SW480 (cell line): Measurements from ENCODE around the gene ARHGEF3.

ENCODE experiments used
- DNase-seq: peaks from one replicate; pipeline ENCODE4 v3.0.0-alpha.2; 2016; ENCODE audit warnings: low spot score

Gene ARHGEF3, protein sequence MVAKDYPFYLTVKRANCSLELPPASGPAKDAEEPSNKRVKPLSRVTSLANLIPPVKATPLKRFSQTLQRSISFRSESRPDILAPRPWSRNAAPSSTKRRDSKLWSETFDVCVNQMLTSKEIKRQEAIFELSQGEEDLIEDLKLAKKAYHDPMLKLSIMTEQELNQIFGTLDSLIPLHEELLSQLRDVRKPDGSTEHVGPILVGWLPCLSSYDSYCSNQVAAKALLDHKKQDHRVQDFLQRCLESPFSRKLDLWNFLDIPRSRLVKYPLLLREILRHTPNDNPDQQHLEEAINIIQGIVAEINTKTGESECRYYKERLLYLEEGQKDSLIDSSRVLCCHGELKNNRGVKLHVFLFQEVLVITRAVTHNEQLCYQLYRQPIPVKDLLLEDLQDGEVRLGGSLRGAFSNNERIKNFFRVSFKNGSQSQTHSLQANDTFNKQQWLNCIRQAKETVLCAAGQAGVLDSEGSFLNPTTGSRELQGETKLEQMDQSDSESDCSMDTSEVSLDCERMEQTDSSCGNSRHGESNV

DNA sequence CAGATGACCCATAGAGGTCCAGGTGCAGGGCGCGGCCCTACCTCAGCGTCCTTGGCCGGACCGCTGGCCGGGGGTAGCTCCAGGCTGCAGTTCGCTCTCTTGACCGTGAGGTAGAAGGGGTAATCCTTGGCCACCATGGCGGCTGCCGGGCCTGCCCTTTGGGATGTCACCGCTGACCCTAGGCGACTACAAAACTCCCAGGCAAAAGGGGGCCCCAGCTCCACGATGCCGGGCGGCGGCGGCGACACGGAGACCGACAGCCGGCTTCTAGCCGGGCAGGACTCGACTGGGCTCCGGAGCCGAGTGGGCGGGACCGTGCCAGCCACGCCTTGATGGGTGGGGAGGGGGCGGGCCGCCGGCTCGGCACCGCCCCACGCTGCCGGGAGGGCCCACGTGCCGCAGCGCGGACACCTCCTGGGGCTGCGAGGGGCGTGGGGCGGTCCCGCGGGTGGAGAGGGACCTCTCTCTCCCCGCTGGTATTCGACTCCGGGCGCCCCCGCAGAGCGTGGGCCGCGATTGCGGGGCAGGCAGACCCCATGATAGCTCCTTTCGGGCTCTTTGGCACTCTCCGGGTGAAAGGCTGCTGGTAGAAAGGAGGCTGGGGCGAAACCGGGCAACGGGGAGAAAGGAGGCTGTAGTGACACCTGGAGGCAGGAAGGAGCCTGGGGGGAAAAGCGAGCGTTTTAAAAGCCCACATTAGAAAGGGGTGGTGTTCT, at the start of gene ARHGEF3:
Gene ARHGEF3 (minus strand): TSS at position 288 of the 716 bp plus-strand sequence. CDS start 151 bp downstream, at position 137.
- peak; percentile 79 for DNase-seq

DNA sequence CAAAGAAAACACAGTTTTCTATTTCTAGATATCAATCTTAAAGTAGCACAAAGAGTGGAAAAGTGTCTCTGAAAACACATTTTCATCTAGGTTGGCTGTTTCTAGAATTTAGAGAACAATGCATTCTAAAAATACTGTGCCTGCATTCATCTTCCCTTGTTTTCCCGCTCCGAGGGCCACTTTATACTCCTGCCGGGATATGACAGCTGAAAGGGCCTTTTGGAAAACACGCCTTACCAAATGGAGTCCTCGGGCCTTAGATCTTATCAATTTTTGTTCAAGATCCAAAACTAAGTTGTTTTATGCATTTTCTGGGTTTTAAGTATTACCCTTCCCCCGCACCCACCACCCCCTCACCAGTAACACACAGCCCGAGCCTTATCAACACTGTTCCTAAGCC, 47.9 kb upstream of the ARHGEF3 start:
- no peak for DNase-seq

DNA sequence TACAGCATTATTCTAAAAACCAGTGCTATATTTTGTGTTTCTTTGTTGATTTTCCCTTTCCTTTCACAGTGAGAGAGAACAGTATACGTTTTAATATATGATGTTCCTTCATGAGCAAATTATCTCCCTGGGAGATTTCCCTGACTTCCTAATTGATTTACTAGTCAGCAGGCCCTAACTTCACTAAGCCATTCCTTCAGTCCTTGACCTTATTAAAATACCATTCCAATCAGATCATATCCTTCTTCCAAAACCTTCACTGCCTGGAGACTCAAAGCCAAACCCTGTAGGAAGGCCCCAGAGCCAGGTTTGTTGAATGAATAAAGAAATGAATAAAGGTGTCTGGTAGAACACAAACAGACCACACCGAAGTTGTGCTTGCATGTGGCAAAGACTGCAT, 43.8 kb upstream of the ARHGEF3 start:
- DNase-seq, result no peak

DNA sequence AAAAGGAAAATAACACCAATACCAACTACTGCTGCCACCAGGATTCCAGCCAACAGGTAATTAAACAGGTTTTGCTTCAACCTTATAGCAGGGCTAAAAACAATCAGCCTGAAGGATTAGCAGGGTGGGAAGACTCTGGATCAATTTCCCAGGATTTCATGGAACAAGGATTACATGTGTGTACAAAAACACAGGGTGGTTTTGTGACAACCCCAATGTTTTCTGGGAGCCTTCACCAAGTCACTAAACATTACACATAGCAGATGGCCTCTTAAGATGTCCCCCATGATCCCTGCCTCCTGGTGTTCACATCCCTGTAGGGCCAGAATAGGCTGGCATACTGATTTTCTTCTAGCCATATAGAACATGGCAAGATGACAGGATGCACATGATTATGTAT, 42.8 kb upstream of the ARHGEF3 start:
- DNase-seq, result no peak

DNA sequence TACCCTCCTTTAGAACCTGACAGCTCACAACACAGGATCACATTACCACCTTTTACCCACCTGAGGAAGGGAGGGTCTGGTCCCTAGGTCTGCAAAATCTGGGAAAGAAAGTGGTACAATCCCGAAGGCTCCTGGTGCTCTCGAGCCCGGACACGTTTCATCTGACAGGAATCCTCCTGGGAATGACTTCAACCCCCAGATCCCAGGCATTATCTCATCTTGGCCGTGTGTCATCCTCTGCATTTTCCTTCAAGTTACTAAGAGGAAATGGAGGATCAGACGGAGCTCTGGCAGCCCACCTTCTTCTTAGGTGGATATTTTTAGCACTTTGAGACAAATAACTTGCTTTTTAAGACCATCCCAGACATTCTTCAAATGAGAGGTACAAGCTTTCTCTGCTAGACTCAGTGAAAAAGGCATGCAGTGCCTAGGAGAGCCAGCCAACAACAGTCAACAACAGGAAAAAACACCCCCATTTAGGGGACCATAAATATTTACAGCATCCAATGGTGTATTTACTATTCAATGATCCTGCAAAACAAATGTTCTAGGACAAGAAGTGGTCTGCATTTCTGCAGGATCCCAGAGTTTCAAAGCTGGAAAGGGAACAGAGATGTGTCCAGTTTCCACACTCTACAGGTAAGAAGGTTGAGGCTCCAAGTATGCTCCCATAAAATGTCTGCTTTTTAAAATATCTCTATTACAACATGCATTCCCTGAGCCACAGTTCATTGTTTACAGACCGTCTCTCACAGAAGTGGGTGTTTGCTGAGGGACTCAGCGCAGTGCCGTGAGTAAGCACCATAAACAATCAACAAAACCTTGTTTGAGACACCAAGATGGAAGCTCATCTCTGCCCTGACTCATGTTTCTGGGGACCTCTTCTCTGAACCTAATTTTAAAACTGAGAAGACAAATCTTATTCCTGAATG, 38.3 kb upstream of the ARHGEF3 start:
- DNase-seq, result no peak

DNA sequence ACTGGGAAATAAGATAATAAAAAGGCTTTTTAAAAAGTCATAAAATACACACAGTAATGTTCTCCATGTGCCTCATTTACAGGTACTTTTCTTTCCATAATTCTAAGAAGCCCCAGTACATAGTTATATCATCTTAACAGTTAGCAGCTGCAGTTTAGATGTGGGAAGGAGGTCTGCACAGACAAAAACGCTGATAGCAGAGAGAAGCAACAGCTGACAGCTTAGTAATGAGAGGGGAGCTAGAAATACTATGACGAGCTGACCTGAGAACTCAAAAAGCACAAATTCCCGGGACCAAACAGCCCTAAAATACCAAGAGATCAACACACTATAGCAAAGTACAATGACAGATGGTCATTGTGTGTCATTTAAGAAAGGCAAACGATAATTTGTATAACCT, 36.7 kb upstream of the ARHGEF3 start:
- DNase-seq, result no peak

DNA sequence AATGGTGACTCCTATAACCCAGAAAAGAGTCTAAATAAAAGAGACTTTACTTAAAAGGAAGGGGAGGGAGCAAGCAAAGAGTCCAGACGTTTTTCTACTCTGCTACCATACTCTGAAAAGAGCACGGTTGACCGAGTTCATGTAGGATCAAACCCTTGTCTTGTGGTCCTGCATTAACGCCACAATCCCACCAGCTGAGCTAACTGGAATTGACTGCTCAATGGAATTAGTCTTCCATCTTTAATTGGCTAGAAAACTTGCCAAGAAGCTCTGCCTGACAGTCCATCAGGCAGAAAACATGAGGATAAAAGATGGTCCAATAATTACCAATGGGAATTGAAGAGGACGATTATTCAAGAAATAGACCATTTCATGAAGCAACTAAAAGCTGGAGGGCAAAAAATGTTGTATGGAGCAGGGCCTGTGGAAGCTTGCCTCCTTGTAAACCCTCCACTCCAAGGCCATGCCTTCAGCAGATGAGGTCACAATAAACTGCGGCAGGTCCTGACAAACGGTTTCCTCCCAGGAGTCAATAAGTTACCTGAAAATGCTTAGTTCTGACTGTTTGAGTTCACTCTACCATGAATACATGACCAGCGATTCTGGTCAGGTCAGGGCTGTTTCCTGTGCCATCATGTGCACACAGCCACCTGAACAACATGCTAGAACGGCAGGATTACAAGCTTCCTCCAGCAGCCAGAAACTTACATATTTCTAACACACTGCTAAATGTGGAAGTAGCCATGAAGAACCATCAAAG, 35.6 kb upstream of the ARHGEF3 start:
- DNase-seq, result no peak

DNA sequence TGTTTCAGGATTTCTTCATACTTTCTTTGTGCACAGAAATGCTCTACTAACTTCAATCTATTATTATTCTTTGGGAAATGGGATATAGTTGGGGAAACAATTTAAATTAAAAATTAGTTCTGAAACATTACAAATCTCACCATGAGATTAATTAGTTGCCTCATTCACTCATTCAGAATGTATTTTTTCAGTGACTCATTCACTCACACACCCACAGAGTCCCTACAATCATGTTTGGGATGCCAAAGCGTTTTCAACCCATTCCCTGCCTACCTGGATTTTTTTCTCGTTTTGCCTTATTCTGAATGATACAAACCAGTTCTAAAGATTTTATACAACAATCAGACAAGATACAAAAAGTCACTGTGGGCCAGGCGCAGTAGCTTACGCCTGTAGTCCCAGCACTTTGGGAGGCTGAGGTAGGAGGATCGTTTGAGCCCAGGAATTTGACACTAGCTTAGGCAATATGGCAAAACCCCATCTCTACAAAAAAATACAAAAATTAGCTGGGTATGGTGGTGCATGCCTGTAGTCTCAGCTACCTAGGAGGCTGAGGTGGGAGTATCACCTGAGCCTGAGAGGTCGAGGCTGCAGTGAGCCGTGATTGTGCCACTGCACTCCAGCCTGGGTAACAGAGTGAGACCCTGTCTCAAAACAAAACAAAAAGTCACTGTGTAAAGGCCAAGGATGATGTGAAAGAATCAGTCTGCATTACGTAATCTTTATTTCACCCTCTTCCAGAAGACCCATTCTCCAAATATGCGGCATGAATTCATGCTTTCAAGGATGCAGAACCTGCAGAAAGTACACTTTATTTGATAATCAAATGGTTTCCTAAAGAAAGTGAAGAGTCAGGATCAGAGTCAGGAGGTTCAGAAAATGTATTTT, 34.8 kb upstream of the ARHGEF3 start:
- DNase-seq, result no peak

DNA sequence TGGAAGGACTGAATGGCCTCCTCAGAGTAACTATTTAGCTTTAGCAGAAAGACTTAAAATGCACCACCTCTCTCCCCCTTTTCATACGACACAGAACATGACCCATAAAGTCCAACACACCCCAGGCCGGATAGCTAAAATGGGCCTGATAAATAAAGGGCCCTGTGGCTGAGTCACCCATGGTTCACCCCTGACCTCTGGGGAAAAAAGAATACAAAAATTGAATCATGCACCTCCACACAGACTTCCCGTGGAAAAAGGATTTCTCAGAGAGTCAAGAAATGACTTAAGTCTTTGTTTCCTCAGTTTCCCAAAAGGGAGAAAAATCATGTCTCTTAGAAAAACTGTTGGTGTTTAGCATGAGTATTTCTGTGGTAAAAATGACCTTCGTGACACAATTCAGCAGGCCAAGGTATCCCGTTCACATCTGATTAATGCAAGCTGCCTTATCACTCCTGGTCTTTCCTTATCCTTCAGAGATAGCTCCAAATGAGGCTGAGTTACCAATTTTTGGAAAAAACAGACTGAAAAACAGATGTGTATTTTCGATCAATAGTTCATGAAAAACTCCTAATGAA, 34.0 kb upstream of the ARHGEF3 start:
- no peak for DNase-seq

DNA sequence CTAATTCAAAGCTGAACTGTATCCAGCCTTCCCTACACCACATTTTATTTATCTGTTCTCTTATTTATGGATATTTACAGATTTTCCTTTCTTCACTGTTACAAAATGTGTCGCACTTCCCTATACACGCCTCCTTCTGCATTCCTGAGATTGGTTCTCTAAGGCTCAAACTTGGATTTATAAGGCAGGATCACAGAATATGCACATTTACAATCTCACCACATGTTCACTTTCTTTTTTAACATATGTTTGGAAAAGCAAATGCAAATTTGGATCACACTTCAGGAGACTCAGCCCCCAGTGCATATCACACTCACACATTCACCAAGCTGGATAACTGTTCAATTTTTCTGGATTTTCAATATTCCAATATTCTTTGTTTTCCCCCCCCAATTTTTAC, 31.8 kb upstream of the ARHGEF3 start:
- no peak for DNase-seq

DNA sequence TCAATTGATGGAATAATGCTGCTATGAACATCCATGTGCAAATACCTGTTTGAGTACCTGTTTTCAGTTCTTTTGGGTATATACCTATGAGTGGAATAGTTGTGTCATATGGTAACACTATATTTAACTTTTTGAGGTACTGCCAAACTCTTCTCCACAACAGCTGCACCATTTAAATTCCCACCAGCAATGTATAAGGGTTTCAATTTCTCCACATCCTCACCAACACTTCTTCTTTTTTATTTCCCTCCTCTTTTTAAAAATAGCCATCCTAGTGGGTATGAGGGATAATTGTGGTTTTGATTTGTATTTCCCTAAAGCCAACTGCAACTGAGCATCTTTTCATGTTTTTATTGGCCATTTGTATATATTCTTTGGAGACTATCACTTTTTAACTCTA, 31.3 kb upstream of the ARHGEF3 start:
- DNase-seq, result no peak

DNA sequence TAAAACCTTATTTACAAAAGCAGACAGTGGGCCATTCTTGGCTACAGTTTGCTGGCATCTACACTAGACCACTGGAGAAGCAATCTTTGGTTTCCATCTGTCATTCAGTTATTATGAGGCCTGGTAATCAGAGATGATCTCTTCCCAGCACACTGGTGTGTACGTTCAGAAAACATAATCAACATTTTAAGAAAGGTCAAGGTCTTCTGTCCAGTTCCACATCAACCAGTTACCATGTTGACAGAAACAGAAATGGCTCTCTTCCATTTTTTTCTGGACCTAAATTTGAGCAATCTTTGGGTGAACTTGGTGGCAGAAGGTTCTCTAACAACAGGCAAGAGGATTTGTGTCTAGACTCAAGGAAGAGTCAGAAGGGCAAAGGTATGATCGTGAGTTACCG, 29.8 kb upstream of the ARHGEF3 start:
- DNase-seq, result no peak

DNA sequence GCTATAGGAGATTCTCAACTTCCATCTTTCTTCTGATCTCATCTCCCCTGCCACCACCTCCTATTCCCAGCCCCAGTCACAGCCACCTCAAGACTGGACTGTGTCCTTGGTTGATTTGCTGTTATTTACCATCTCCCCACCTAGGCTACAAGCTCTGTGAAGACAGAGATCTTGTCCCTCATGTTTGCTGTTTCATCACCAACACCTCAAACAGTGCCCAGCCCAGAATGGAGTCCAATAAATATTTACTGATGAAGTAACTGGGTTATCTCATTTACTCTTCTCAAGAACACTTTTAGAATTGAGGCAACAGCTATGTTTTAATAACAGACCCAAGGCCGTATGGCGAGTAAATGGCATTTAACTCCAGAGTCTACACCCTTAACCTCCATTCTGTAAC, 29.1 kb upstream of the ARHGEF3 start:
- DNase-seq, result no peak

DNA sequence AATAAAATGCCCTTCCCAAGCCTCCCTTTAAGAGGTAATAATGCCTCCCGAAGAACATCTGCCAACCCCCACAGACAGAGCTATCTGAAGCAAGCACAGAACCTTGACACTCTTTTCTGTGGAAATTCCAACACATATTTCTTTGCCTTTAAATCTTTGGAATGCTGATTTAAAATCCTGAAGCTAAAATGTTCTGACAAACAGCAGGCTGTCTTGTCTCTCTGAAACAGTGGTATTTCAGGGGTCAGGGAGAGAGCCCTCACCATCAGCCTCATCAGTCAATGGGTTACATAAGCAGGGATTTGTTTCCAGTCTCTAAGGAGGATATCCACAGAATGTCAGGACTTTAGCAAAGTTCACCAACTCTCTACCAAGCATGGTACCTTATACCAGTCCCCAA, 27.8 kb upstream of the ARHGEF3 start:
- no peak for DNase-seq

DNA sequence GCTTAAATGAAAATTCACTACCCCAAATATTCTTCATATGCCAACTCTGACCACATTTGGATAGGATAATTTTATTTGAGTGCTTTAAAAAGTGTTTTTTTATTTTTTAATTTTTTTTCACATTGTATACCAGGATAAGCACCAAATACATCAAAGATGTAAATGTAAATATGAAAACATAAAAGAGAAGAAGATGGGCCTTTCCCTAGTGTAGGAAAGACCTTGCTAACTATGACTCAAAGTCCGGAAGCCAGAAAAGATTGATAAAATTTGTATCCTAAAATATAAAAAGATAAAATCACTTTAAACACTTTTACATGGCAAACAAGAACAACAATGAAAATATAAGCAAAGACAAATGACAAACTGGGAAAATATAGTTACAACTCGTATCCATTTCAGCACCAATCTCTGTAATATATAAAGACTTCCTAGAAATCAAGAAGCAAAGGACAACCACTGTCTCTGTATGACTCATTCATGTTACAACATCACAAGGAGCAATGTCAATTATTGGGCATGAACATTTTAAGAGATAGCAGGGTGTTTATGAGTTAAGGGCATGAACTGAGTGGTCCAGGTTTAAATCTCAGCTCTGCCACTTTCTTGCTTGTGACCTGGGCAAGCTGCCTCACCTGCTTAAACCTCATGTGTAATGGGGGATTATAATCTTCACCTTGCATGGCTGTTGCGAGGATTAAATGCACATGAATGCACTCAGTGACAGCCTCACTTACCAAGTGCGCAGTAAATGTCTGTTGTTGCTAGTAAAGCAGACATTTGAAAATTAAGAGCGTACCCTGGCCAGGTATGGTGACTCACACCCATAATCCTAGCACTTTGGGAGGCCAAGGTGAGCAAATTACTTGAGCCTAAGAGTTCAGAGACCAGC, 25.3 kb upstream of the ARHGEF3 start:
- no peak for DNase-seq

DNA sequence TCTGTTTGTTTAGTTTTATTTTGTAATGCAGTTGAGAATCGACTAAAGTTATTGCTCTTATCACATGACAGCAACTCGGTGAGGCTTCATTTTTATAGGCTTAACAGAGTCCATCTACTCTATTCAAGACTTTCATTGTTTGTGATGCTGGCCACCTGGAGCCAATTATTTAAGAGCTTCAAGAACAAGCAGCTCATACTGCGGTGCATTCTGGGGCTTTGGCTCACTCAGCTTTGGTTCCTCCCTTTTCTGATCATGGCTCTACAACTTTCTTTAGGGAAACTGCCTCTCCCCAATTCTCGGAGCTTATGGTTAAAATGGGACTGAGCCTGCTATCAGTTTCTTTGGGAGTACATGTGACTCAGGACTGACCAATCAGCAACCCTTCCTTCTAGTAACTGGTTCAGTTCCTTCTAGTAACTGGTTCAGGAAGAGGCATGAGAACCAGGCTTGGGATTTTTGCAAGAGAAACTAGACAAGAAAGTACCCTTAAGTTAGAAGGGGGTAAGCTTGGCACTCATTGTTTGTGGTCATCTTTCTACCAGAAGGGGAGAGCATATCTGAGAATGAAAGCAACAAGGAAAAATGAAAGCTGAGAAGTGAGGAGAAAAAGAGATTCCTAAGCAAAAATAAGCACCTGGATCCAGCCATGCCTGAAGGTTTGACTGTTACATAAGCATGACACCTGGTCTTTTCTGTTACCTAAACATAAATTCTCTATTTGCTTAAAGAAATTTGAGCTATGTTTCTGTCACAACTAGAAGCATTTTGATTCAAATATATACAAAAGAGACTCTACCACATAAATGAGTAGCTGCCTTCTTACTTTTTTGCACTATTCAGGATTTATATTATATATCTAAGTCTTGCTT, 24.1 kb upstream of the ARHGEF3 start:
- no peak for DNase-seq

DNA sequence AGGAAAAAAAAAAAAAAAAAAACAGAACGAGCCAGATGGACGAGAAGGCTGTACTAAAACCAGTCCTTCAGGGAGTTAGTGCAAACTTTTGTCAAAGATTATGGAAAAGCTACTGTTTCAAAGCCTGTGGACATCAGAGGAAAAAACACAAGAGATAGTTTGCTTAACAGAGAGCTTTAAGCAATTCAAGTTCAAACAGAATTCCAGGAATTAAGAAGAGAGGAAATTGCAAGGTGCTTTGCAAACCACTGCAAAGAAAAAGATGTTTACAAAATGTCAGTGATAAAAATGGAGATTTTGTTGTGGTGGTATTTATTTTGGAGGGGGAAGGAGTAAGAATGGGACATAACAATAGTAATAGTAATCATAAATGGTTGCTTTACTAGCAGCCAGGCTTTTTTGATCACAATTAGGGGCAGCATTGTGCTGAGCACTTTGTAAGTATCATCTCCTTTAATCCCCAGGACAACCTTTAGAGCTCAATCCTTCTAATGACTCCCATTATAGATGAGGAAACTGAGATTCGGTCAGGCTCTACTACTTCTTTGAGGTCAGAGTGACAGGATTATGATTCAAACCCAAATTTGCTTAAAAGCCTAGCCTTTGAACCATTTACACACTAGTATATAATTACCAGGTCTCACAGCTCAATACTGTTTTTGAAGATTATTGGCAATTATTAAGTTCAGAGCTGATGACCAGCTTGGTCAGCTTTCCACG, 22.4 kb upstream of the ARHGEF3 start:
- no peak for DNase-seq
